Astrocyte (in vitro differentiated cells and primary cell): ENCODE results near the gene RB1. TPM values are rescaled to one million over a fixed set of nuclear protein-coding genes. Genes with fewer than 3 reads are reported as not detected.

Experiments
- DNase-seq: peaks from one replicate; pipeline ENCODE4 v3.0.0-alpha.2; 2010; ENCODE audit warnings: low read depth
- FAIRE-seq: peaks from 2 replicates; lab custom pipeline; 2011; peaks lifted over from hg19 to GRCh38; lab: Jason Lieb, UNC
- H2AFZ ChIP-seq: 2 replicates; pipeline ENCODE4 v1.6.0; 2012; ENCODE audit warnings: low read depth, low read length, inconsistent platforms
- H3K27ac ChIP-seq: 2 replicates; pipeline ENCODE4 v1.5.1; 2011; ENCODE audit warnings: low read depth, low read length, inconsistent platforms
- H3K27me3 ChIP-seq: 2 replicates; pipeline ENCODE4 v1.6.0; 2011; ENCODE audit warnings: low read length, inconsistent platforms; ENCODE audit not compliant: insufficient read depth
- H3K36me3 ChIP-seq: 2 replicates; pipeline ENCODE4 v1.5.1; 2011; ENCODE audit warnings: low read length, inconsistent platforms; ENCODE audit not compliant: insufficient read depth
- H3K4me1 ChIP-seq: 2 replicates; pipeline ENCODE4 v1.5.1; 2011; ENCODE audit warnings: low read length, inconsistent platforms; ENCODE audit not compliant: insufficient read depth
- H3K4me2 ChIP-seq: 2 replicates; pipeline ENCODE4 v1.6.0; 2012; ENCODE audit warnings: low read length, inconsistent platforms
- H3K4me3 ChIP-seq: 2 replicates; pipeline ENCODE4 v1.5.1; 2011; ENCODE audit warnings: low read depth, mild to moderate bottlenecking, low read length, inconsistent platforms; ENCODE audit not compliant: insufficient read depth
- H3K79me2 ChIP-seq: 2 replicates; pipeline ENCODE4 v1.6.0; 2012; ENCODE audit warnings: mild to moderate bottlenecking, low read length, inconsistent platforms; ENCODE audit not compliant: insufficient read depth
- H3K9ac ChIP-seq: 2 replicates; pipeline ENCODE4 v1.6.0; 2012; ENCODE audit warnings: mild to moderate bottlenecking, low read length, inconsistent platforms
- H3K9me3 ChIP-seq: 2 replicates; pipeline ENCODE4 v1.5.1; 2012; ENCODE audit warnings: low read depth, mild to moderate bottlenecking, low read length, inconsistent platforms; ENCODE audit not compliant: insufficient read depth
- H4K20me1 ChIP-seq: 2 replicates; pipeline ENCODE4 v1.6.0; 2012; ENCODE audit warnings: low read length, inconsistent platforms; ENCODE audit not compliant: insufficient read depth
- H3K27ac Mint-ChIP-seq: one replicate; pipeline ENCODE4 v1.8.0; 2021; ENCODE audit warnings: mild to moderate bottlenecking, mixed read lengths; ENCODE audit not compliant: unreplicated experiment
- H3K27me3 Mint-ChIP-seq: one replicate; pipeline ENCODE4 v1.8.0; 2021; ENCODE audit warnings: low read depth, mixed read lengths; ENCODE audit not compliant: unreplicated experiment
- H3K36me3 Mint-ChIP-seq: one replicate; pipeline ENCODE4 v1.8.0; 2021; ENCODE audit warnings: low read depth, mixed read lengths; ENCODE audit not compliant: unreplicated experiment
- H3K4me1 Mint-ChIP-seq: one replicate; pipeline ENCODE4 v1.8.0; 2021; ENCODE audit warnings: low read depth, mixed read lengths; ENCODE audit not compliant: unreplicated experiment
- H3K4me3 Mint-ChIP-seq: one replicate; pipeline ENCODE4 v1.8.0; 2021; ENCODE audit warnings: mild to moderate bottlenecking, moderate library complexity, mixed read lengths; ENCODE audit not compliant: unreplicated experiment
- H3K9me3 Mint-ChIP-seq: one replicate; pipeline ENCODE4 v1.8.0; 2021; ENCODE audit warnings: mild to moderate bottlenecking, mixed read lengths; ENCODE audit not compliant: unreplicated experiment
- EZH2 ChIP-seq: IDR thresholded peaks from 2 replicates; pipeline ENCODE4 v1.6.1; 2012; ENCODE audit warnings: mild to moderate bottlenecking, low read length, inconsistent platforms; ENCODE audit not compliant: insufficient read depth
- total RNA-seq: library from RNA; stranded (reverse); gene quantifications from 2 replicates; pipeline ENCODE4 v1.2.1, GENCODE V29; 2021
- TF ChIP-seq, protein P1 (sequence below): IDR thresholded peaks from 2 replicates; pipeline ENCODE4 v1.5.1; 2011; ENCODE audit warnings: low read depth, mild to moderate bottlenecking, inconsistent platforms, low read length, moderate library complexity; ENCODE audit not compliant: insufficient read depth

Gene RB1
- total RNA-seq, 1 donor from 2014 or later: 32.7 TPM

DNA sequence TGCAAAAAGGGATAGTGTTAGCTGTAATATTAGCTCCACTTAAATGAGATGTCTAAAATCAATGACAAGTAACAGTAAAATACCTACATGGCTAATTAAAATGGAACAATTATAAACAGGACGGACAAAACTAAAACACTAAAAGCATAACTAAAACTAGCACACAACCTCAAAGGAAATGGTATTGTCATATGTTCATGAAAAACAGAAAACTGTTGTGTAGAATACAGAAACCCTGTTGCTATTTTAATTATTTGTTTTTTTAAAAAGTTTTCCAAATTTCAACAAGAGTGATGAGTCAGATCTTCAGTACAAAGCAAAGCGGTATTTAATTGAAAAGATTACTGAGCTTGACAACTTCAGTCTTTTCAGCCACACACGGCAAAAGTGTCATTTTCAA, 225.2 kb downstream of the RB1 start:
- Histone ChIP-seq H3K9ac (no peak overlapping the region), H3K4me3 (no peak overlapping the region), H4K20me1 (no peaks in the 10 kb centered on the region), H3K79me2 (peaks cover 8% of the 10 kb centered on the region), H3K4me1 (peaks cover 6% of the 10 kb centered on the region), H3K9me3 (no peaks in the 10 kb centered on the region), H2AFZ (no peak overlapping the region), H3K4me2 (no peak overlapping the region), H3K36me3 (no peaks in the 10 kb centered on the region), H3K27ac (no peak overlapping the region), H3K27me3 (no peaks in the 10 kb centered on the region)
- no peak for DNase-seq
- Mint-ChIP-seq H3K4me1 (peaks cover 1% of the 10 kb centered on the region), H3K36me3 (no peaks in the 10 kb centered on the region), H3K27ac (no peak overlapping the region), H3K9me3 (no peaks in the 10 kb centered on the region), H3K4me3 (no peak overlapping the region), H3K27me3 (no peaks in the 10 kb centered on the region)
- FAIRE-seq: peak; percentile 47
- TF ChIP-seq, protein P1, sequence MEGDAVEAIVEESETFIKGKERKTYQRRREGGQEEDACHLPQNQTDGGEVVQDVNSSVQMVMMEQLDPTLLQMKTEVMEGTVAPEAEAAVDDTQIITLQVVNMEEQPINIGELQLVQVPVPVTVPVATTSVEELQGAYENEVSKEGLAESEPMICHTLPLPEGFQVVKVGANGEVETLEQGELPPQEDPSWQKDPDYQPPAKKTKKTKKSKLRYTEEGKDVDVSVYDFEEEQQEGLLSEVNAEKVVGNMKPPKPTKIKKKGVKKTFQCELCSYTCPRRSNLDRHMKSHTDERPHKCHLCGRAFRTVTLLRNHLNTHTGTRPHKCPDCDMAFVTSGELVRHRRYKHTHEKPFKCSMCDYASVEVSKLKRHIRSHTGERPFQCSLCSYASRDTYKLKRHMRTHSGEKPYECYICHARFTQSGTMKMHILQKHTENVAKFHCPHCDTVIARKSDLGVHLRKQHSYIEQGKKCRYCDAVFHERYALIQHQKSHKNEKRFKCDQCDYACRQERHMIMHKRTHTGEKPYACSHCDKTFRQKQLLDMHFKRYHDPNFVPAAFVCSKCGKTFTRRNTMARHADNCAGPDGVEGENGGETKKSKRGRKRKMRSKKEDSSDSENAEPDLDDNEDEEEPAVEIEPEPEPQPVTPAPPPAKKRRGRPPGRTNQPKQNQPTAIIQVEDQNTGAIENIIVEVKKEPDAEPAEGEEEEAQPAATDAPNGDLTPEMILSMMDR: no peak
- no peak for TF ChIP-seq EZH2

DNA sequence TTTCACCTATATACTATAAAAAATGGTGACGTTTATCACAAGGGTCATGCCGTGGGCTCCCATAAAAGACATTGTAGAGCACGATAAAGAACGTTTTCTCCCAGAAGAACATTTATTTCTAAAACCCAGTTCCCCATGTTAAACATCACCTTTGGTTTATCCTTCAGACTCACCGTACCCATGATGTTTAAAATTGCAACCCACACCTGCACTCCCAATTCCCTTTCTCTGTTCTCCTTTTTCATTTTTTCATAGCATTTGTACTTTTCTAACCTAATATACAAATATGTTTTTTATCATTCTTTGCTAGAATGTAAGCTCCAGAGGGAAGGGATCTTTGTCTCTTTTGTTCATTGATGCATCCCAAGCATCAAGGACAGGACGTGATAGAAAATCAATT, 227.3 kb downstream of the RB1 start:
- Histone ChIP-seq H3K27ac (no peak overlapping the region), H3K36me3 (no peaks in the 10 kb centered on the region), H3K79me2 (peaks cover 8% of the 10 kb centered on the region), H4K20me1 (no peaks in the 10 kb centered on the region), H3K4me1 (peaks cover 6% of the 10 kb centered on the region), H3K9me3 (no peaks in the 10 kb centered on the region), H3K4me3 (no peak overlapping the region), H3K4me2 (no peak overlapping the region), H3K9ac (no peak overlapping the region), H2AFZ (no peak overlapping the region), H3K27me3 (no peaks in the 10 kb centered on the region)
- Mint-ChIP-seq H3K27ac (no peak overlapping the region), H3K4me1 (peaks cover 1% of the 10 kb centered on the region), H3K27me3 (no peaks in the 10 kb centered on the region), H3K9me3 (no peaks in the 10 kb centered on the region), H3K36me3 (no peaks in the 10 kb centered on the region), H3K4me3 (no peak overlapping the region)
- TF ChIP-seq, protein P1: no peak
- TF ChIP-seq EZH2: no peak
- FAIRE-seq (no peak), DNase-seq (no peak)

Other genes with a start within 250 kb of the RB1 start
- gene MED4, start 208.6 kb upstream of the RB1 start, total RNA-seq: 37.5 and 38.7 TPM in 2 replicates
- gene ITM2B, start 70.5 kb upstream of the RB1 start, total RNA-seq: 358 and 418 TPM in 2 replicates
- gene LPAR6, start 109.4 kb downstream of the RB1 start, total RNA-seq: 3.7 and 4.1 TPM in 2 replicates
- 4.3 and 4.8 TPM in 2 replicates for gene RCBTB2, start 229.3 kb downstream of the RB1 start, total RNA-seq